ENCODE data around the gene CAMP.
"Not testable (repeated sequence)": the region's sequence is repeated elsewhere in the genome, so short reads cannot be mapped to it uniquely, and the experiment has no call there.

The CAMP gene

GRCh38 chr3:48248095-48248850 lies 25.0 kb downstream of the CAMP start:
- no peak for DNase-seq (ENCODE audit: low read depth in 3 of 3, low spot score in 1 of 3)

- no peak for DNase-seq (ENCODE audit: low read depth in 3 of 3, low spot score in 1 of 3)
Observed at GRCh38 chr3:48256557-48256956, 33.3 kb downstream of the CAMP start.

- DNase-seq (ENCODE audit: low read depth in 3 of 3, low spot score in 1 of 3) = no peak
Observed at GRCh38 chr3:48258530-48258929, 35.2 kb downstream of the CAMP start.

GRCh38 chr3:48267782-48268181 lies 44.5 kb downstream of the CAMP start:
- DNase-seq (ENCODE audit: low read depth in 3 of 3, low spot score in 1 of 3) = no peak

- DNase-seq (ENCODE audit: low read depth in 3 of 3, low spot score in 1 of 3) = peak; percentile 34 to 60 (median 57)
Observed at GRCh38 chr3:48268381-48268935, 45.2 kb downstream of the CAMP start.

- peak in 1 of 3 donors; percentile 20 for DNase-seq (ENCODE audit: low read depth in 3 of 3, low spot score in 1 of 3)
Observed at GRCh38 chr3:48268936-48269561, 45.8 kb downstream of the CAMP start.

- DNase-seq (ENCODE audit: low read depth in 3 of 3, low spot score in 1 of 3) = no peak
Observed at GRCh38 chr3:48269592-48269991, 46.3 kb downstream of the CAMP start.

GRCh38 chr3:48270306-48270705 lies 47.0 kb downstream of the CAMP start:
- DNase-seq (ENCODE audit: low read depth in 3 of 3, low spot score in 1 of 3) = no peak

GRCh38 chr3:48271223-48271622 lies 47.9 kb downstream of the CAMP start:
- not testable (repeated sequence) for DNase-seq (ENCODE audit: low read depth in 3 of 3, low spot score in 1 of 3)

- no peak for DNase-seq (ENCODE audit: low read depth in 3 of 3, low spot score in 1 of 3)
Observed at GRCh38 chr3:48271763-48272498, 48.6 kb downstream of the CAMP start.

GRCh38 chr3:48273594-48274211 lies 50.4 kb downstream of the CAMP start:
- DNase-seq (ENCODE audit: low read depth in 3 of 3, low spot score in 1 of 3) = peak in 2 of 3 donors; percentile 12 to 17

- DNase-seq (ENCODE audit: low read depth in 3 of 3, low spot score in 1 of 3) = no peak
Observed at GRCh38 chr3:48274452-48274851, 51.2 kb downstream of the CAMP start.

Data from stimulated activated CD4-positive, alpha-beta T cell treated with anti-CD3 and anti-CD28 coated beads, TNF-alpha, amount 100 ng/mL, for 1 hour (primary cell).